Stomach smooth muscle (tissue), 2 donors: Measurements from ENCODE around the gene SVEP1.

Experiments used
- H3K27ac ChIP-seq: one replicate; pipeline ENCODE4 v1.7.0; 2013; ENCODE audit warnings: mild to moderate bottlenecking, low read length, inconsistent platforms
- H3K27me3 ChIP-seq, 2 donors: one replicate each; pipeline ENCODE4 v1.7.0; 2013; ENCODE audit warnings: low read length in 2 of 2; ENCODE audit not compliant: insufficient read depth in 2 of 2, control insufficient read depth in 1 of 2
- H3K36me3 ChIP-seq, 2 donors: one replicate each; pipeline ENCODE4 v1.7.0; 2013; ENCODE audit warnings: low read length in 2 of 2; ENCODE audit not compliant: control insufficient read depth in 2 of 2, insufficient read depth in 2 of 2
- H3K4me1 ChIP-seq: one replicate; pipeline ENCODE4 v1.7.0; 2013; ENCODE audit warnings: low read length; ENCODE audit not compliant: control insufficient read depth, insufficient read depth
- H3K4me3 ChIP-seq, 2 donors: one replicate each; pipeline ENCODE4 v1.7.0; 2013; ENCODE audit warnings: low read length in 2 of 2
- H3K9ac ChIP-seq, 2 donors: one replicate each; pipeline ENCODE4 v1.7.0; 2013; ENCODE audit warnings: low read length in 2 of 2, mild to moderate bottlenecking in 1 of 2
- H3K9me3 ChIP-seq, 2 donors: one replicate each; pipeline ENCODE4 v1.7.0; 2013; ENCODE audit warnings: low read length in 2 of 2; ENCODE audit not compliant: control insufficient read depth in 2 of 2
- donor health status: healthy.
- donor health status: Pancreatic carcinoma.

Gene SVEP1

DNA sequence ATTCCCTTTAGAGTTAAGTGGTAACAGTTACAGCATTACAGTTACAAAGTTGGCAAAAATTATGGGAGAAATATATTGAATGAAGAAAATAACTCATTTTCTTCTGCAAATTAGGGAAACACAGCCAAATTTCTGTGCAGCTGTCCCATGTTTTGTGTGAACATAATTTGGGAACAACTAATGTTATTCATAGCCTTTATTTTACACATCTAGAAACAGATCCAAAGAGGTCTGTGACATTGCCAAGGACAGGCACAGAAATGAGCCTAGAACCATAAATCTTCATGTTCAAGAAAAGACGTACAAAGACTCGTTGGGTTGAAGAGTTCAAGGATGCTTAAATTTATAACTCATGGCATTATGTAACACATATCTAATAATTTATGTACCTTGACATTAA lies 127.8 kb downstream of the SVEP1 start:
- no peaks in the 10 kb centered on the region for H3K4me1 ChIP-seq
- no peaks in the 10 kb centered on the region for H3K9me3 ChIP-seq
- no peaks in the 10 kb centered on the region for H3K27me3 ChIP-seq
- no peak overlapping the region for H3K9ac ChIP-seq
- no peaks in the 10 kb centered on the region for H3K36me3 ChIP-seq
- no peak overlapping the region for H3K4me3 ChIP-seq
- H3K27ac ChIP-seq, result no peak overlapping the region

DNA sequence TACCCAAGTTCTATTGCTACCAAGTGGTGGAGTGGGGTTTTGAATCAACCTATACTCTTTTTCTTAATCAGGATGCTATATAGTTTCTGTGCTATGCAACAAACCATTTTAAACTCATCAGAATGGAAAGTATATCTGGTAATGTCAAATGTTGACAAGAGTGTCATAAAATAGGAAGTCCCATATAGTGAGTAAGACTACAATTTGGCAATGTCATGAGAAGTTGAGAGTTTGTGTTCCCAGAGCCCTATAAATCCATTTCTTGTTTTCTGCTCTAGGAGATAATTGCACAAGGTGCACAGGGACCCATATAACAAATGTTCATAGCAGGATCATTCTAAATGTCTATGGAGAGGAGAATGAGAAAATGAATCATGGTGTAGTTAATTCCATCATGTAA lies 132.1 kb downstream of the SVEP1 start:
- Histone ChIP-seq H3K9ac (no peak overlapping the region), H3K9me3 (no peaks in the 10 kb centered on the region), H3K36me3 (no peaks in the 10 kb centered on the region)

DNA sequence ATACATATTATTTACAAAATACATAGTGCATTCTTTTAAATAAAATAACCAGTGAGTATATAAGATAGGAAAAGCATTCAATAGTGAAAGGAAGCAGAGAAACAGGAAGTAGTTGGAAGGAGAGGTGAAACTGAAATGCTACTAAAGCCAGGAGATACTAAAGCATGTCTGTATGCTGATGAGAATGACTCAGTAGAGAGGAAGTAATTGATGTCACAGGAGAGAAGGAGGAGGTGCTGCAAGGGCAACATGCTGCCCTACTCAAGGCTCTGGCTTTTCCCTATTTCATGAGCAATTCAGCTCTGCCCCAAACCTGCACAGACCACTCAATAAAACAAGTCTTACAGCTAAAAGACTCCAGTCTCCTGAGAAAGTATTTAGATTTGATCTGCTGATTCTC lies 133.4 kb downstream of the SVEP1 start:
- Histone ChIP-seq H3K9ac (no peak overlapping the region), H3K36me3 (no peaks in the 10 kb centered on the region), H3K9me3 (no peaks in the 10 kb centered on the region), H3K27ac (no peak overlapping the region), H3K4me1 (no peaks in the 10 kb centered on the region), H3K4me3 (no peak overlapping the region), H3K27me3 (peaks cover 0 to 2% of the 10 kb centered on the region in 2 donors)

More for the DNA sequence above, 132.1 kb downstream of the SVEP1 start:
- no peaks in the 10 kb centered on the region for H3K4me1 ChIP-seq
- no peaks in the 10 kb centered on the region for H3K27me3 ChIP-seq
- no peak overlapping the region for H3K4me3 ChIP-seq
- no peak overlapping the region for H3K27ac ChIP-seq

DNA sequence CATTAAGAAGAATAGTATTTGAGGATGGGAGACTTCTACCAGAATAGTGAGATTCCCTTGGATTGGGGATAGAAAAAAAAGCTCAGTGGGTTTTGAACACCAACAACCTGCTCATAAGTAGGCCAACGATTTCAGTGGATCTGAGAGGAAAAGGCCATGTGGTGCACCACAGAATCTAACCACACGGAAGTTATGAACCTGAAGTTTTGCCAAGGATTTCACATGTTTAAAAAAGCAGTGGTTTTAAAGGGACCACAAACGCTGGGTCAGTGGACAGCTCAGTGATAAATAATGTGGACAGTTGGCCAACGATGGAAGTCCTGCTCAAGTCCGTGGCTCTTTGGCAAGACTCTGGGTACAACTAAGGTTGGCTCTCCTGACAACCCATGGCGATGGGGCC lies 134.6 kb downstream of the SVEP1 start:
- Histone ChIP-seq H3K27ac (no peak overlapping the region), H3K4me1 (no peaks in the 10 kb centered on the region), H3K4me3 (no peak overlapping the region), H3K36me3 (no peaks in the 10 kb centered on the region), H3K27me3 (peaks cover 0 to 2% of the 10 kb centered on the region in 2 donors), H3K9me3 (no peaks in the 10 kb centered on the region), H3K9ac (no peak overlapping the region)

DNA sequence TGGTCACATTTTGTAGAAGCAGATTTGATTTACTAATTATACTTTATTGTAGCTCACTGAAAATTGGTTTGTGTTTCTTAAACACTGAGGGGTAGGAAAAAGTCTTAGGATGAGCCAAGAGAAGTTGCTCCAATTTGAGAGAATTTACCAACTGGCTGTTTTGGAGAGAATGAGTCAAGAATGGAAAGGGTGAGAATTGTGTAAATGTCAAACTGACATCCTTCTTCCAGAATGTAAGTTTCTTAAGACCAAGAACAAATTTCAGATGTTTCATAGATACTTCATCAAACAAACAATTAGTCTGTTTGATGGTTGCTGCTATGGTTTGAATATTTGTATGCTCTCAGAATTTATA lies 135.7 kb downstream of the SVEP1 start:
- H3K27ac ChIP-seq, result no peak overlapping the region
- H3K9me3 ChIP-seq, result no peaks in the 10 kb centered on the region
- no peaks in the 10 kb centered on the region for H3K4me1 ChIP-seq
- H3K4me3 ChIP-seq, result no peak overlapping the region
- peaks cover 0 to 2% of the 10 kb centered on the region in 2 donors for H3K27me3 ChIP-seq
- H3K36me3 ChIP-seq, result no peaks in the 10 kb centered on the region
- H3K9ac ChIP-seq, result no peak overlapping the region

DNA sequence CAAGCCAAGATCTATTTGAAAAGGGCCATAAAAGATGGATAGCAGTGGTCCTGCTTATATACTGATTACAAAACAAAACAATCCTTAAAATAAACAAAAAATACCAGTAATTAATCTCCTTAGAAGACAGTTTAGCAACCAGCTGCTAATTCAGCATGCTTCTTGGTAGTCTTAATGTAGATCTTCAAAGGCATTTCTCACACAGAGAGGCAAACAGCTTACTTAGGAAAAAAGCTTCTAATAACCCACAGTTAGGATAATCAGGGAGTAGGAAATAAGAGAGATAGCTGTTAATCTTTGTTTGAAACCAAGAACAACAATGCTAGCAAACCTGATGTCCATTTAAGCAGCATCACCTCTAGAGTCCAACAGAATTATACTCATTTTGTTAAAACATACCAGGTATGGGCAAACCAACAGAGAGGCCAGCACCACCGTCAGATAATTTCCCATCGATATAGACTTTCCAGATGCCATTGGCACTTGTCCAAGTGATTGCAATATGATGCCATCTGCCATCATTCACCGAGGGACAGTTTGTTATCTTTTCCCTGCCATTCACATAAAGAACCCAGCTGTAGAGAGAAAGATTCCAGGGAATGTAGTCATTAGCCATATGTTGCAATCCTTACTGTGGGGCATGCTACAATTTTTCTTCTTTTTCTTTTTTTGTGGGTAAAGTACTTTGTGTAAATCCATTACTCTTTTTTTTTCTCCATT lies 136.2 kb downstream of the SVEP1 start:
- Histone ChIP-seq H3K4me3 (no peak overlapping the region), H3K9ac (no peak overlapping the region), H3K4me1 (no peaks in the 10 kb centered on the region), H3K36me3 (no peaks in the 10 kb centered on the region), H3K27me3 (peaks cover 0 to 2% of the 10 kb centered on the region in 2 donors), H3K9me3 (no peaks in the 10 kb centered on the region), H3K27ac (no peak overlapping the region)

DNA sequence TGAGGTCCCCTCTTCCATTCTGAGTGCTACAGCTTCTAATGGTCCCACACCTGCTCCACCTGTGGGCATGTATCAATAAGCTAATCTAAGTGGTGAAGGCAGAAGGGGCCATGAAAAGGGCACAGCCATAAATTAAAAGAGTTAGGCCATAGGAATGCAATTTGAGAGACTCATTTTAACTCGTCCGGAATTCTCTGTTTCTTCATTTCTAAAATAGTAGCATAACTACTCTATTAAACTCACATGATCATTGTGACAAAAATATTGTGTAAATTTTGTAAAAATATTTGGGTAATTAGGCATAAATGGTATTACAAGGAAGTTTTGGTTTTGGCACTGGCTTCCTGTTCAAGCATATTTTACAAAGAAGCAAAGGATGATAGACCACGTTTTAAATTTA lies 138.7 kb downstream of the SVEP1 start:
- H3K27ac ChIP-seq, result no peak overlapping the region
- H3K4me1 ChIP-seq, result no peaks in the 10 kb centered on the region
- no peaks in the 10 kb centered on the region for H3K36me3 ChIP-seq
- no peaks in the 10 kb centered on the region for H3K9me3 ChIP-seq
- no peak overlapping the region for H3K9ac ChIP-seq
- H3K27me3 ChIP-seq, result peaks cover 0 to 2% of the 10 kb centered on the region in 2 donors
- no peak overlapping the region for H3K4me3 ChIP-seq

DNA sequence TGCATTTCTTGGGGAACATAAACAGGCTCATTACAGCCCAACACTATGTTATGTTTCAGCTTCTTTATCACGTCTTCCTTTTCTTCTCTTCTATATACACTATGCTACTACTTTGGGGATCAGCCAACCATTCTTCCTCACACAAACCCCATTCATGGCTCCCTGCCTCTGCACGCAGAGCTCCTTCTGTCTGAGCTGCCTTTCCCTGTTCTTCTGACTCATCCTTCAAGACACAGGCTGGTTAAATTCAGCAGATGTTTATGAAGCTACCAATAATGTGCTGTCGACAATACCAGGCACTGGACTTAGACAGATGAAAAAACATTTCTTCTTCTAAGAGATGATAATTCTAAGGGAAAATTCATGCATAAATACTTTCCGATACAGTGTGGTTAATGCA lies 139.4 kb downstream of the SVEP1 start:
- no peaks in the 10 kb centered on the region for H3K4me1 ChIP-seq
- no peak overlapping the region for H3K4me3 ChIP-seq
- no peak overlapping the region for H3K9ac ChIP-seq
- no peak overlapping the region for H3K27ac ChIP-seq
- no peaks in the 10 kb centered on the region for H3K9me3 ChIP-seq
- H3K27me3 ChIP-seq, result peaks cover 0 to 2% of the 10 kb centered on the region in 2 donors
- H3K36me3 ChIP-seq, result no peaks in the 10 kb centered on the region

DNA sequence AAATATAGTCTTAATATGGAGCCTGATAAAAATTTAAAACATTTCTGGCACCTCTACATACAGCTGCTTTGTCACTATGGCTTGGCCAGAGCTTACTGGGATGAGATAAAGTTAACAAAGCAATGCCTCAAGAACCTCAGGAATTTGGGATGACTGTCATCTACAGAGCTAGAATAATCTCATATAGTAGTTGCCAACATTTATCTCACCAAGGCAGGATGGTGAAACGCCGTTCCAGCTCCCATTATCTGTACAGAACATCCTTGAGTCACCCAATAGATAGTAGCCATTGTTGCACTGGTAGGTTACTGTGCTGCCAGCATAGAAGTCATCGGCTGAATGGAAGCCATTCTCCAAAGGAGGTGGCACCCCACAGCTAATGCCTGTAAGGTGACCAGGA lies 147.3 kb downstream of the SVEP1 start:
- Histone ChIP-seq H3K9ac (no peak overlapping the region), H3K27me3 (no peaks in the 10 kb centered on the region), H3K4me1 (no peaks in the 10 kb centered on the region), H3K27ac (no peak overlapping the region), H3K9me3 (no peaks in the 10 kb centered on the region), H3K36me3 (no peaks in the 10 kb centered on the region), H3K4me3 (no peak overlapping the region)

DNA sequence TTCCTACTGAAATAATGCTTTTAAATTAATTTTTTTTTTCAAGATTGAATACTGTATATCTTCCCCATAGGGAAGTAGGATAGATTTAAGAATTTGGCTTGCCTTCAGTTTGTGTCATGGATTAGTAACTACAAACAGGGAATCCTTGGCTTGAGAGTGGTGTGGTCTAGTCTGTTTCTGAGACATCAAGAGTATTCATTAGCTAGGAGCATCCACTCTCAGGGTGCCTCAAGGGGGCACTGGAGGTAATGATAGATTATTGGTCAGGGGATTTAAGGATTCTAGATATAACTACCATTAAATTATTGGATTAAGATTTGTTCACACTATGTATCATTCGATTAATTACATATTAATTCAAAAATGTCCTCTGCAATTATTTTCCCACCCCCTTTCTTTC lies 150.1 kb downstream of the SVEP1 start:
- Histone ChIP-seq H3K27me3 (no peaks in the 10 kb centered on the region), H3K9ac (no peak overlapping the region), H3K36me3 (no peaks in the 10 kb centered on the region), H3K9me3 (no peaks in the 10 kb centered on the region), H3K4me3 (no peak overlapping the region), H3K4me1 (no peaks in the 10 kb centered on the region), H3K27ac (no peak overlapping the region)

DNA sequence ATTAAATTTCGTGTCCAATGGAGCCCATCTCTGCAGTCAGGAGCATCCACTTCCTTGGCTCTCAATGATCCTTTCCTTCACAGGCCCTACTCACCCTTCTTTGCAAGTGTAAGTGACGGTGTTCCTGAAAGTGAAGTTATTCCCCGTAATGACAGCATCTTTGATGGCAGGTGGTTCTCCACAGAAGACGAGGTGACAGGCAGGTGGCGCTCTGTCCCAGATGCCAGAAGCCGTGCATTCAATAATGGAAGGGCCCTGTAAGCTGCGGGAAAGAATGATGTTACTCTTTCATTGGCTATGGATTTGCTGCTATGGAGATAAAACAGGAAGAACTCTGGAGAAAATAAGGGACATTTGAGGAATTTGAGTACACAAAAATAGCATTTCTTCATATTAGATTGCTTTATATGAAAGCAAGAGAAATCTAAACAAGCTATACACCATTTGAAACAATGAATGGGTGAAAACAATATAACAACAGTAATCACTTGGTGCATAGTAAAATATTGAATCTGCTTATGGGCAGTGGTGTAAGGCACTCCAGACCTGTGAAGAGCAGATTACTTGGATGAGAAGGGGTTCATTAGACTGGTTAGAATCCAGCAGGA lies 151.9 kb downstream of the SVEP1 start:
- Histone ChIP-seq H3K27ac (no peak overlapping the region), H3K9ac (no peak overlapping the region), H3K9me3 (no peaks in the 10 kb centered on the region), H3K27me3 (no peaks in the 10 kb centered on the region), H3K4me3 (no peak overlapping the region), H3K36me3 (no peaks in the 10 kb centered on the region), H3K4me1 (no peaks in the 10 kb centered on the region)
